Uterus (tissue), 4 donors: ENCODE results near the gene ICE1. TPM values are rescaled to one million over a fixed set of nuclear protein-coding genes. Genes with fewer than 3 reads are reported as not detected.

Experiments used
- DNase-seq, 2 donors: peaks; one replicate each; pipeline ENCODE4 v3.0.0-alpha.2; 2019 to 2020
- H3K27ac ChIP-seq, 2 donors: fragments of 200-600 bp; sonication (generic); 1 replicate in 1 of 2; 2 replicates in 1 of 2; pipeline ENCODE4 v1.5.1; 2016 to 2018
- H3K27me3 ChIP-seq, 2 donors: fragments of 200-600 bp; sonication (generic); one replicate each; pipeline ENCODE4 v1.5.1; 2018 to 2019; ENCODE audit warnings: control low read depth in 1 of 2
- H3K36me3 ChIP-seq, 2 donors: fragments of 200-600 bp; sonication (generic); one replicate each; pipeline ENCODE4 v1.5.1; 2019; ENCODE audit warnings: control low read depth in 1 of 2
- H3K4me1 ChIP-seq, 2 donors: fragments of 200-600 bp; sonication (generic); one replicate each; pipeline ENCODE4 v1.5.1; 2018 to 2019; ENCODE audit warnings: control low read depth in 1 of 2
- H3K4me3 ChIP-seq, 2 donors: fragments of 200-600 bp; sonication (generic); 1 replicate in 1 of 2; 2 replicates in 1 of 2; pipeline ENCODE4 v1.5.1; 2018 to 2019; ENCODE audit warnings: mild to moderate bottlenecking in 1 of 2
- H3K9me3 ChIP-seq, 2 donors: fragments of 200-600 bp; sonication (generic); one replicate each; pipeline ENCODE4 v1.5.1; 2019; ENCODE audit warnings: control low read depth in 1 of 2
- CTCF ChIP-seq, 4 experiments: fragments of 200-600 bp in 2 of 4; fragments of 450-650 bp in 2 of 4; sonication (generic) in 2 of 4; IDR thresholded peaks; one replicate each; pipeline ENCODE4 v1.5.1; 2016 to 2019; ENCODE audit warnings: antibody characterized with exemption in 4 of 4, mild to moderate bottlenecking in 2 of 4, moderate library complexity in 1 of 4
- POLR2A ChIP-seq, 2 donors: fragments of 450-650 bp; IDR thresholded peaks; one replicate each; pipeline ENCODE4 v1.6.1; 2016; ENCODE audit warnings: antibody characterized with exemption in 2 of 2, mild to moderate bottlenecking in 1 of 2, moderate library complexity in 1 of 2
- intact Hi-C: fragments of 100-400 bp; cut with DNase I; formaldehyde crosslinking; loops from one replicate; pipeline ENCODE4 v1.15.1; 2023; ENCODE audit warnings: low total_unique reads
- total RNA-seq, 4 donors: library from RNA; depleted of rRNA in 3 of 4; stranded (reverse); fragments of >200 nt in 3 of 4; gene quantifications; one replicate each; pipeline versions ENCODE4 v1.1.0 to v1.2.4, GENCODE V29; 2014 to 2023
- donor health status: DM: yes; HTN: yes; CAD: no.

ICE1 gene
- total RNA-seq, 4 donors from 2014 or later = 23.2 to 218 (median 55.1) TPM

GRCh38 chr5:5521029-5521428 lies 98.6 kb downstream of the ICE1 start:
- intact Hi-C loops = no loop called here
- Histone ChIP-seq H3K4me3 (no peak overlapping the region), H3K4me1 (no peaks in the 10 kb centered on the region), H3K36me3 (no peaks in the 10 kb centered on the region), H3K27ac (no peak overlapping the region), H3K9me3 (no peaks in the 10 kb centered on the region), H3K27me3 (no peaks in the 10 kb centered on the region)
- TF ChIP-seq POLR2A (IDR thresholded peaks at IDR 0.05) = no peak
- no peak for DNase-seq

GRCh38 chr5:5521478-5521877 lies 99.0 kb downstream of the ICE1 start:
- H3K27me3 ChIP-seq = no peaks in the 10 kb centered on the region
- no peaks in the 10 kb centered on the region for H3K4me1 ChIP-seq
- DNase-seq = no peak
- no peaks in the 10 kb centered on the region for H3K9me3 ChIP-seq
- H3K36me3 ChIP-seq = no peaks in the 10 kb centered on the region
- intact Hi-C loops = no loop called here
- no peak overlapping the region for H3K4me3 ChIP-seq
- no peak overlapping the region for H3K27ac ChIP-seq
- no peak for TF ChIP-seq CTCF (IDR thresholded peaks at IDR 0.05)
- no peak for TF ChIP-seq POLR2A (IDR thresholded peaks at IDR 0.05)

- no peaks in the 10 kb centered on the region for H3K4me1 ChIP-seq
- no peak for TF ChIP-seq CTCF (IDR thresholded peaks at IDR 0.05)
- TF ChIP-seq POLR2A (IDR thresholded peaks at IDR 0.05) = no peak
- no peak overlapping the region for H3K27ac ChIP-seq
- H3K27me3 ChIP-seq = no peaks in the 10 kb centered on the region
- DNase-seq = no peak
- no peaks in the 10 kb centered on the region for H3K9me3 ChIP-seq
- no peaks in the 10 kb centered on the region for H3K36me3 ChIP-seq
- H3K4me3 ChIP-seq = no peak overlapping the region
- intact Hi-C loops = no loop called here
Measured at GRCh38 chr5:5522336-5522735, 99.9 kb downstream of the ICE1 start.

GRCh38 chr5:5523066-5523505 lies 100.6 kb downstream of the ICE1 start:
- Histone ChIP-seq H3K36me3 (no peaks in the 10 kb centered on the region), H3K9me3 (no peaks in the 10 kb centered on the region), H3K4me3 (no peak overlapping the region), H3K27me3 (no peaks in the 10 kb centered on the region), H3K27ac (no peak overlapping the region), H3K4me1 (no peaks in the 10 kb centered on the region)
- TF ChIP-seq POLR2A (IDR thresholded peaks at IDR 0.05) (no peak), CTCF (IDR thresholded peaks at IDR 0.05) (no peak)
- no peak for DNase-seq
- intact Hi-C loops = no loop called here

GRCh38 chr5:5524327-5524726 lies 101.8 kb downstream of the ICE1 start:
- TF ChIP-seq CTCF (IDR thresholded peaks at IDR 0.05) (no peak), POLR2A (IDR thresholded peaks at IDR 0.05) (no peak)
- H3K27me3 ChIP-seq = no peaks in the 10 kb centered on the region
- intact Hi-C loops = no loop called here
- no peak overlapping the region for H3K27ac ChIP-seq
- H3K9me3 ChIP-seq = no peaks in the 10 kb centered on the region
- no peaks in the 10 kb centered on the region for H3K36me3 ChIP-seq
- DNase-seq = no peak
- H3K4me1 ChIP-seq = no peaks in the 10 kb centered on the region
- no peak overlapping the region for H3K4me3 ChIP-seq

- no peak overlapping the region for H3K4me3 ChIP-seq
- H3K27ac ChIP-seq = no peak overlapping the region
- no peaks in the 10 kb centered on the region for H3K27me3 ChIP-seq
- intact Hi-C loops = no loop called here
- H3K4me1 ChIP-seq = no peaks in the 10 kb centered on the region
- H3K9me3 ChIP-seq = no peaks in the 10 kb centered on the region
- H3K36me3 ChIP-seq = no peaks in the 10 kb centered on the region
- no peak for TF ChIP-seq POLR2A (IDR thresholded peaks at IDR 0.05)
- no peak for TF ChIP-seq CTCF (IDR thresholded peaks at IDR 0.05)
- DNase-seq = no peak
Measured at GRCh38 chr5:5531371-5531770, 108.9 kb downstream of the ICE1 start.
